Measurements from ENCODE around the gene TGM5.

- TF ChIP-seq CTCF (IDR thresholded peaks at IDR 0.05) (no peak), POLR2A (IDR thresholded peaks at IDR 0.05) (no peak)
Measured at GRCh38 chr15:43199945-43200488, 66.7 kb downstream of the TGM5 start.
